Mesendoderm (in vitro differentiated cells): Measurements from ENCODE around the gene KITLG.

Experiments used
- DNase-seq: peaks from one replicate; pipeline ENCODE4 v3.0.0; 2013
- H2AK5ac ChIP-seq: 2 replicates; pipeline ENCODE4 v1.6.1; 2013; ENCODE audit warnings: low read length, inconsistent platforms
- H2BK120ac ChIP-seq: 2 replicates; pipeline ENCODE4 v1.6.1; 2013; ENCODE audit warnings: low read depth, mild to moderate bottlenecking, low read length, moderate library complexity, mixed read lengths
- H2BK15ac ChIP-seq: replicated peaks from 2 replicates; pipeline ENCODE4 v1.6.1; 2013; ENCODE audit warnings: low read depth, mild to moderate bottlenecking, moderate library complexity
- H2BK5ac ChIP-seq: 2 replicates; pipeline ENCODE4 v1.6.1; 2013; ENCODE audit warnings: low read length, inconsistent platforms
- H3K18ac ChIP-seq: 2 replicates; pipeline ENCODE4 v1.6.1; 2013; ENCODE audit warnings: mild to moderate bottlenecking, low read length, mixed read lengths
- H3K23ac ChIP-seq: one replicate; pipeline ENCODE4 v1.6.1; 2013; ENCODE audit warnings: low read length
- H3K27ac ChIP-seq: 2 replicates; pipeline ENCODE4 v1.5.1; 2013; ENCODE audit warnings: low read depth, mild to moderate bottlenecking, inconsistent platforms, low read length, moderate library complexity
- H3K27me3 ChIP-seq: 2 replicates; pipeline ENCODE4 v1.6.1; 2013; ENCODE audit warnings: low read length, control low read depth, mild to moderate bottlenecking, inconsistent platforms; ENCODE audit not compliant: insufficient read depth, poor library complexity
- H3K36me3 ChIP-seq: 2 replicates; pipeline ENCODE4 v1.6.1; 2013; ENCODE audit warnings: low read length, inconsistent platforms; ENCODE audit not compliant: control insufficient read depth, insufficient read depth
- H3K4ac ChIP-seq: one replicate; pipeline ENCODE4 v1.6.1; 2013; ENCODE audit warnings: low read depth, mild to moderate bottlenecking, low read length, moderate library complexity
- H3K4me1 ChIP-seq: 2 replicates; pipeline ENCODE4 v1.6.1; 2013; ENCODE audit warnings: low read depth, low read length, inconsistent platforms; ENCODE audit not compliant: control insufficient read depth
- H3K4me2 ChIP-seq: 2 replicates; pipeline ENCODE4 v1.6.1; 2013; ENCODE audit warnings: low read length
- H3K4me3 ChIP-seq: 2 replicates; pipeline ENCODE4 v1.5.1; 2013; ENCODE audit warnings: mild to moderate bottlenecking, low read length
- H3K56ac ChIP-seq: one replicate; pipeline ENCODE4 v1.6.1; 2013; ENCODE audit warnings: low read length
- H3K79me1 ChIP-seq: 2 replicates; pipeline ENCODE4 v1.6.1; 2013; ENCODE audit warnings: low read length, inconsistent platforms
- H3K79me2 ChIP-seq: 2 replicates; pipeline ENCODE4 v1.6.1; 2013; ENCODE audit warnings: mild to moderate bottlenecking, low read length; ENCODE audit not compliant: control insufficient read depth, insufficient read depth
- H3K9ac ChIP-seq: 2 replicates; pipeline ENCODE4 v1.6.1; 2013; ENCODE audit warnings: low read length, inconsistent platforms
- H4K5ac ChIP-seq: one replicate; pipeline ENCODE4 v1.6.1; 2013; ENCODE audit warnings: low read length
- H4K8ac ChIP-seq: one replicate; pipeline ENCODE4 v1.6.1; 2013; ENCODE audit warnings: low read depth, mild to moderate bottlenecking, control low read depth, low read length, moderate library complexity
- WGBS: extraction: QIAGEN DNeasy Blood & Tissue Kit; methylation state at CpG from one replicate; pipeline ENCODE4 v1.1.7; 2013; ENCODE audit warnings: low lambda C conversion rate, missing lambda C conversion rate; ENCODE audit not compliant: insufficient coverage; ENCODE audit errors: extremely low coverage; 5-methylcytosine and 5-hydroxymethylcytosine counted together

KITLG gene

GRCh38 chr12:88624911-88625310 is 44.6 kb upstream of the KITLG start:
- Histone ChIP-seq H3K79me1 (no peaks in the 10 kb centered on the region), H2BK15ac (no peak overlapping the region), H3K18ac (no peak overlapping the region), H4K5ac (no peak overlapping the region), H3K4me1 (no peaks in the 10 kb centered on the region), H3K9ac (no peak overlapping the region), H3K4ac (no peak overlapping the region), H3K36me3 (no peaks in the 10 kb centered on the region), H3K27me3 (no peaks in the 10 kb centered on the region), H3K23ac (no peak overlapping the region), H2BK120ac (no peak overlapping the region), H3K4me3 (no peak overlapping the region), H2AK5ac (no peak overlapping the region), H4K8ac (no peak overlapping the region), H3K27ac (no peak overlapping the region), H3K79me2 (no peaks in the 10 kb centered on the region), H3K56ac (no peak overlapping the region), H3K4me2 (no peak overlapping the region), H2BK5ac (no peak overlapping the region)
- DNase-seq = no peak
- WGBS = no CpG with 5 or more reads among the region's 3 CpGs

DNA sequence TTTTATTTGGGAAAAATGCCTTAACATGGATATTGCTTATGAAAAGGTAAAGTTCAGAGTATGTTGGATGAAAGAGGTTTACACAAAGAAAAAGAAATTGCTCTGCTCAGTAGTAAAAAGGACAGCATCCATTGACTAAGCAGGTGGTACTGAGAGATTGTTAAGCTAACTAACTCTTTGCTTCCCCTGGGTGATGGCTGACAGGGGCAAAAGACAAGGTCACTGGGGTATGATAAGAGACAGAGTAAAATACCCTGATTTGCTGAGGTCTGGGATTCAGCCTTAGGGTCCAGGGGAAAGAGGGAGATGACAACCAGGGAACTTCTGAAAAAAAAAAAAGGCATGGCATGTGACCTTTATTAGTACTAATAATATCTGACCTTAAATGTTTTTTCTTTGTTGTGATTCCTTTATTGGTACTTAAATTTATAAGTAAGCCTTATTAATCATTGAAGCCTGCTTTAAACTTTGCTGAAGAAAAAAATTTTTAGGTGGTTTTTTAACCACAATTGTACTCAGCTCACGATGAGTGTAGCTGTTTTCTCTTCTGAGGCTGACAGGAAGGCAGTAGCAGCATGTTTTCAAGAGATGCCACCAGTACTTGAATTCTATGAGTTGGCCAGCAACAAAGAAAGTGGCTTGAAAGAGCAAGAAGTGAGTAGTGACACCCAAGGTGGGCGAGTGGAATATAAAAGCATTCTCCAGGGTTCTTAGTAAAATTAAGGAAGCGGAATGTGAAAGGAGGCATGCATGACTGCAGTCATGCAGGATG is 43.7 kb upstream of the KITLG start:
- Histone ChIP-seq H3K27ac (no peak overlapping the region), H2BK15ac (no peak overlapping the region), H3K79me2 (no peaks in the 10 kb centered on the region), H3K4me2 (no peak overlapping the region), H4K5ac (no peak overlapping the region), H3K18ac (no peak overlapping the region), H2BK120ac (no peak overlapping the region), H3K36me3 (no peaks in the 10 kb centered on the region), H3K79me1 (no peaks in the 10 kb centered on the region), H3K9ac (no peak overlapping the region), H3K23ac (no peak overlapping the region), H3K4ac (no peak overlapping the region), H2AK5ac (no peak overlapping the region), H3K4me3 (no peak overlapping the region), H3K27me3 (no peaks in the 10 kb centered on the region), H3K56ac (no peak overlapping the region), H2BK5ac (no peak overlapping the region), H4K8ac (no peak overlapping the region), H3K4me1 (no peaks in the 10 kb centered on the region)
- no peak for DNase-seq
- no CpG with 5 or more reads among the region's 3 CpGs for WGBS

- Histone ChIP-seq H3K79me2 (no peaks in the 10 kb centered on the region), H3K27me3 (no peaks in the 10 kb centered on the region), H3K18ac (no peak overlapping the region), H3K56ac (no peak overlapping the region), H3K4me3 (no peak overlapping the region), H2BK120ac (no peak overlapping the region), H3K36me3 (no peaks in the 10 kb centered on the region), H2AK5ac (no peak overlapping the region), H3K4me2 (no peak overlapping the region), H4K8ac (no peak overlapping the region), H3K4me1 (no peaks in the 10 kb centered on the region), H3K79me1 (no peaks in the 10 kb centered on the region), H2BK5ac (no peak overlapping the region), H3K23ac (no peak overlapping the region), H3K4ac (no peak overlapping the region), H3K9ac (no peak overlapping the region), H4K5ac (no peak overlapping the region), H3K27ac (no peak overlapping the region), H2BK15ac (no peak overlapping the region)
- WGBS = no CpG with 5 or more reads among the region's 1 CpG
- no peak for DNase-seq
These were observed 37.1 kb upstream of the KITLG start for GRCh38 chr12:88617352-88617751.

GRCh38 chr12:88615490-88615889 is 35.2 kb upstream of the KITLG start:
- no peak overlapping the region for H3K4ac ChIP-seq
- H3K56ac ChIP-seq = no peak overlapping the region
- H4K8ac ChIP-seq = no peak overlapping the region
- no peak overlapping the region for H2BK120ac ChIP-seq
- H3K79me1 ChIP-seq = no peaks in the 10 kb centered on the region
- H3K23ac ChIP-seq = no peak overlapping the region
- no peak overlapping the region for H2AK5ac ChIP-seq
- H3K79me2 ChIP-seq = no peaks in the 10 kb centered on the region
- no peak for DNase-seq
- no peak overlapping the region for H3K4me3 ChIP-seq
- H2BK5ac ChIP-seq = no peak overlapping the region
- no peak overlapping the region for H3K4me2 ChIP-seq
- no peak overlapping the region for H2BK15ac ChIP-seq
- H3K36me3 ChIP-seq = no peaks in the 10 kb centered on the region
- no CpG with 5 or more reads among the region's 1 CpG for WGBS
- H3K4me1 ChIP-seq = no peaks in the 10 kb centered on the region
- no peak overlapping the region for H3K9ac ChIP-seq
- no peak overlapping the region for H3K27ac ChIP-seq
- no peak overlapping the region for H4K5ac ChIP-seq
- H3K18ac ChIP-seq = no peak overlapping the region
- H3K27me3 ChIP-seq = no peaks in the 10 kb centered on the region

DNA sequence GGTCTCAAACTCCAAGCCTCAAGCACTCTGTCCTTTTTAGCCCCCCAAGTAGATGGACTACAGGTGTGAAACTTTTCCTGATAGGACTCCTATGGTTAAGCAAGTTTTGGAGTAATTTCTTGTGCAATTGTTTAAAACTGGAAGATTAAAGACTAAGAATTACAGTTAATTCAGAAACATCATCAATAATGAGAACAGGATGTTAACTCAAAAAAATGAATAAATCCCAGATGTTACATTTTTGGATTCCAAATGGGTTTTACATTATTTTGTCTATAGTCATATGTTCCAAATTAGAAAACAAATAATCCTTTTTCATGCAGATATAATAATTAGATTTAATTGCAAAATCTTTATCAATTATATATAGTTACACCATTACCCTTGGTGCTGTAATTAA is 24.4 kb upstream of the KITLG start:
- no peaks in the 10 kb centered on the region for H3K27me3 ChIP-seq
- no peaks in the 10 kb centered on the region for H3K36me3 ChIP-seq
- H2AK5ac ChIP-seq = no peak overlapping the region
- DNase-seq = no peak
- H3K79me1 ChIP-seq = no peaks in the 10 kb centered on the region
- no peak overlapping the region for H3K9ac ChIP-seq
- no peak overlapping the region for H4K5ac ChIP-seq
- H4K8ac ChIP-seq = no peak overlapping the region
- no peak overlapping the region for H3K27ac ChIP-seq
- H3K4me3 ChIP-seq = no peak overlapping the region
- no peak overlapping the region for H3K4me2 ChIP-seq
- H3K23ac ChIP-seq = no peak overlapping the region
- H3K56ac ChIP-seq = no peak overlapping the region
- H3K4ac ChIP-seq = no peak overlapping the region
- no peak overlapping the region for H2BK15ac ChIP-seq
- no peak overlapping the region for H2BK5ac ChIP-seq
- no peak overlapping the region for H2BK120ac ChIP-seq
- H3K79me2 ChIP-seq = no peaks in the 10 kb centered on the region
- no peaks in the 10 kb centered on the region for H3K4me1 ChIP-seq
- H3K18ac ChIP-seq = no peak overlapping the region

GRCh38 chr12:88600272-88600671 is 20.0 kb upstream of the KITLG start:
- Histone ChIP-seq H4K8ac (no peak overlapping the region), H3K4me1 (no peaks in the 10 kb centered on the region), H3K79me1 (no peaks in the 10 kb centered on the region), H3K36me3 (no peaks in the 10 kb centered on the region), H4K5ac (no peak overlapping the region), H3K4ac (no peak overlapping the region), H3K9ac (no peak overlapping the region), H3K27ac (no peak overlapping the region), H3K18ac (no peak overlapping the region), H3K27me3 (no peaks in the 10 kb centered on the region), H2BK5ac (no peak overlapping the region), H3K4me2 (no peak overlapping the region), H2BK120ac (no peak overlapping the region), H3K4me3 (no peak overlapping the region), H3K79me2 (no peaks in the 10 kb centered on the region), H3K56ac (no peak overlapping the region), H3K23ac (no peak overlapping the region), H2AK5ac (no peak overlapping the region), H2BK15ac (no peak overlapping the region)
- WGBS = no CpG with 5 or more reads among the region's 4 CpGs
- no peak for DNase-seq
